Fibroblast of pulmonary artery (primary cell): ENCODE measurements around the gene MTRF1.

ENCODE experiments used
- DNase-seq: peaks from one replicate; pipeline ENCODE4 v3.0.0-alpha.2; 2010; ENCODE audit warnings: low read depth
- H3K4me3 ChIP-seq: replicated peaks from 2 replicates; pipeline ENCODE4 v1.5.1; 2011; ENCODE audit warnings: low read depth, mild to moderate bottlenecking, control low read depth, low read length, moderate library complexity
- TF ChIP-seq, protein P1 (sequence below): IDR thresholded peaks from 2 replicates; pipeline ENCODE4 v1.5.1; 2011; ENCODE audit warnings: mild to moderate bottlenecking, control low read depth, low read length, inconsistent platforms; ENCODE audit errors: missing control alignments

The MTRF1 gene

GRCh38 chr13:41259875-41260501 is 3.4 kb downstream of the MTRF1 start:
- TF ChIP-seq, protein P1, sequence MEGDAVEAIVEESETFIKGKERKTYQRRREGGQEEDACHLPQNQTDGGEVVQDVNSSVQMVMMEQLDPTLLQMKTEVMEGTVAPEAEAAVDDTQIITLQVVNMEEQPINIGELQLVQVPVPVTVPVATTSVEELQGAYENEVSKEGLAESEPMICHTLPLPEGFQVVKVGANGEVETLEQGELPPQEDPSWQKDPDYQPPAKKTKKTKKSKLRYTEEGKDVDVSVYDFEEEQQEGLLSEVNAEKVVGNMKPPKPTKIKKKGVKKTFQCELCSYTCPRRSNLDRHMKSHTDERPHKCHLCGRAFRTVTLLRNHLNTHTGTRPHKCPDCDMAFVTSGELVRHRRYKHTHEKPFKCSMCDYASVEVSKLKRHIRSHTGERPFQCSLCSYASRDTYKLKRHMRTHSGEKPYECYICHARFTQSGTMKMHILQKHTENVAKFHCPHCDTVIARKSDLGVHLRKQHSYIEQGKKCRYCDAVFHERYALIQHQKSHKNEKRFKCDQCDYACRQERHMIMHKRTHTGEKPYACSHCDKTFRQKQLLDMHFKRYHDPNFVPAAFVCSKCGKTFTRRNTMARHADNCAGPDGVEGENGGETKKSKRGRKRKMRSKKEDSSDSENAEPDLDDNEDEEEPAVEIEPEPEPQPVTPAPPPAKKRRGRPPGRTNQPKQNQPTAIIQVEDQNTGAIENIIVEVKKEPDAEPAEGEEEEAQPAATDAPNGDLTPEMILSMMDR, result no peak
- no peak overlapping the region for H3K4me3 ChIP-seq
- no peak for DNase-seq

DNA sequence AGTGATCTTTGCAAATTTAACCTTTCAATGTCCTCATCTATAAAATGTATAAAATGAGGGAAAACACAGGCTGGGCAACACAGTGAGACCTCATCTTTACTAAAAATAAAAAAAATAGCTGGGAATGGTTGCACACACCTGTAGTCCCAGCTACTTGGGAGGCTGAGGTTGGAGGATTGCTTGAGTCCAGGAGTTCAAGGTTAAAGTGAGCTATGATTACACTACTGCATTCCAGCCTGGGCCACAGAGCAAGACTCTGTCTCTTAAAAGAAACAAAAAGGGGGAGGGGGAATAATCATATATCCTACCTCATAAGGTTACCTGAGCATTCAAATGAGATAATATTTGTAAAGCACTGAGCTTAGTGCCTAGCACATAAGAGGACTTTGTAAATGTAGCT is 5.8 kb downstream of the MTRF1 start:
- no peak overlapping the region for H3K4me3 ChIP-seq
- DNase-seq, result no peak
- TF ChIP-seq, protein P1, result no peak

DNA sequence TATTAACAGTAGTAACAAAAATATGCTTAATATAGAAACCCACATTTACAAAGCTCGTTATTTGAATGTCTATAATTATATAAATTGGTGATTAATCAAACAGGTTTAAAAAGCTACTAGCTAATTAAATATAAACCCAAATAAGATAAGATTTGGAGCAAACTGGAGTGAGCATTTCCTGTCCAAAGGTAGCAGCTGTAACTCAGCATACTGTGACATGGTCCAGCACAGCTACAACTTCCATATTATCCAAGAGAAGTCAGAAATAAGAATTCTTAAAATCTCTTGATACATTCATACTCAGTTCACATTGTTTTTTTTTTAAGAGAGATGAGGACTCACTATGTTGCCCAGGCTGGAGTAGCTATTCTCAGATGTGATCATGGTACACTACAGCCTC is 8.5 kb downstream of the MTRF1 start:
- no peak overlapping the region for H3K4me3 ChIP-seq
- TF ChIP-seq, protein P1, result no peak
- no peak for DNase-seq

GRCh38 chr13:41250993-41251392 is 12.4 kb downstream of the MTRF1 start:
- no peak for DNase-seq
- H3K4me3 ChIP-seq, result no peak overlapping the region
- TF ChIP-seq, protein P1, result no peak

DNA sequence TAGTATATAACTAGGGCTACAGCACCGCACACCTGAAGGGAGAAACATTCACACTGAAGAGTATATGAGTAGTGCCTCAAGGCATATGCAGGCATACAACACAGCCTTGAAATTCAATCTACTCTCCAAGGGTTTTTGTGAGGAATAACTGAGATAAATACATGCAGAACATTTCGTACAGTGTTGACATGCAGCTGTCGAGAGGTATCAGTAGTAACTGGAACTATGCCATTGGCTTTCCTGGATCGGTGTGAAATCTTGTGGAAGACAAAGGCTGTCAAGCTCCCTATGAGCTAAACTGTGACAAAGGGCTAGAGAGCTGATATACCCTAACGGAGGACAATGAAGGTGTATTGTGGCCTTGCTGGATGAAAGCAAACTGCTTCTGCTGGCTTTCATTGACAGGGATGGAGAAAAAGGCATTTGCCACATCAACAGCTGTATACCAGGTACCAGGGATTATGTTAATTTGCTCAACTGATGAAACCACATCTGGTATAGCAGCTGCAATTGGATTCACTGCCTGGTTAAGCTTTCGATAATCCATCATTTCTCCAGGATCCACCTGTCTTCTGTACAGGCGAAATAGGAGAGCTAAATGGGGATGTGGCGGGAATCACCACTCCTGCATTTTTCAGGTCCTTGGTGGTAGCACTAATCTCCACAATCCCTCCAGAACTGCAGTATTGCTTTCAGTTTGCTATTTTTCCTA is 16.3 kb downstream of the MTRF1 start:
- DNase-seq, result no peak
- TF ChIP-seq, protein P1, result no peak

DNA sequence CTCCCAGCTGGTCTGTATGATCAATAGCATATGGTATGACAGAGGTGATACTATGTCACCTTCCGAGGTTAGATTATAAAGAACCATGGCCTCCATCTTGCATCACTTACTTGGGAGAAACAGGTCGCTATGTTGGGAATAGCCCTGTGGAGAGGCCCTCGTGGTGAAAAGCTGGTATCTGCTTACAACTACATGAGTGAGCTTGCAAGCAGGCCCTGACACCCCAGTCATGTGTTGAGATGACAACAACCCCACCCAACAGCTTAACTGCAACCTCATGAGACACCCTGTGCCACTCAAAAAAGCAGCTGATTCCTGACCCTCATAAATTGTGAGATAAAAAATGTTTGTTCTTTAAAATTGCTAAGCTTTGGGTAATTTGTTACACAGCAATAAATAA is 18.8 kb downstream of the MTRF1 start:
- no peak for DNase-seq
- H3K4me3 ChIP-seq, result no peak overlapping the region
- TF ChIP-seq, protein P1, result no peak

More for the DNA sequence above, 16.3 kb downstream of the MTRF1 start:
- no peak overlapping the region for H3K4me3 ChIP-seq

GRCh38 chr13:41241626-41242025 is 21.8 kb downstream of the MTRF1 start:
- no peak for DNase-seq
- TF ChIP-seq, protein P1, result no peak

More at GRCh38 chr13:41241626-41242025, 21.8 kb downstream of the MTRF1 start:
- H3K4me3 ChIP-seq, result no peak overlapping the region
